Prostate gland (tissue), 2 donors: ENCODE data around the gene DUSP2.

Experiments
- POLR2A ChIP-seq: fragments of 450-650 bp; IDR thresholded peaks from one replicate; pipeline ENCODE4 v1.6.1; 2016; ENCODE audit warnings: antibody characterized with exemption, mild to moderate bottlenecking
- POLR2AphosphoS5 ChIP-seq: sonication (generic); formaldehyde crosslinking; IDR thresholded peaks from one replicate; pipeline ENCODE4 v1.6.1; 2017; ENCODE audit warnings: antibody characterized with exemption
- TF ChIP-seq, protein P1 (sequence below), 4 experiments: fragments of 200-600 bp in 2 of 4; fragments of 450-650 bp in 2 of 4; sonication (generic) in 2 of 4; IDR thresholded peaks; 1 replicate in 3 of 4; 2 replicates in 1 of 4; pipeline ENCODE4 v1.5.1; 2016 to 2019; ENCODE audit warnings: antibody characterized with exemption in 4 of 4, mild to moderate bottlenecking in 2 of 4, moderate library complexity in 2 of 4

DNA sequence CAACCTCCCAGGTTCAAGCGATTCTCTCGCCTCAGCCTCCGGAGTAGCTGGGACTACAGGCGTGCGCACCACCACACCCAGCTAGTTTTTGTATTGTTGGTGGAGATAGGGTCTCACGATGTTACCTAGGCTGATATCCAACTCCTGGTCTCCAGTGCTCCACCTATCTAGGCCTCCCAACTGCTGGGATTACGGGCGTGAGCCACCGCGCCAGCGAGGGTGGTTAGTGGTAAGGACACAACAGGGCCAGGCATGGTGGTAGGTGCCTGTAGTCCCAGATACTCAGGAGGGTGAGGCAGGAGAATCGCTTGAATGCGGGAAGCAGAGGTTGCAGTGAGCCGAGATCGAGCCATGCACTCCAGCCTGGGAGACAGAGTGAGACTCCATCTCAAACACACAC, 26.6 kb upstream of the DUSP2 start:
- TF ChIP-seq, protein P1, sequence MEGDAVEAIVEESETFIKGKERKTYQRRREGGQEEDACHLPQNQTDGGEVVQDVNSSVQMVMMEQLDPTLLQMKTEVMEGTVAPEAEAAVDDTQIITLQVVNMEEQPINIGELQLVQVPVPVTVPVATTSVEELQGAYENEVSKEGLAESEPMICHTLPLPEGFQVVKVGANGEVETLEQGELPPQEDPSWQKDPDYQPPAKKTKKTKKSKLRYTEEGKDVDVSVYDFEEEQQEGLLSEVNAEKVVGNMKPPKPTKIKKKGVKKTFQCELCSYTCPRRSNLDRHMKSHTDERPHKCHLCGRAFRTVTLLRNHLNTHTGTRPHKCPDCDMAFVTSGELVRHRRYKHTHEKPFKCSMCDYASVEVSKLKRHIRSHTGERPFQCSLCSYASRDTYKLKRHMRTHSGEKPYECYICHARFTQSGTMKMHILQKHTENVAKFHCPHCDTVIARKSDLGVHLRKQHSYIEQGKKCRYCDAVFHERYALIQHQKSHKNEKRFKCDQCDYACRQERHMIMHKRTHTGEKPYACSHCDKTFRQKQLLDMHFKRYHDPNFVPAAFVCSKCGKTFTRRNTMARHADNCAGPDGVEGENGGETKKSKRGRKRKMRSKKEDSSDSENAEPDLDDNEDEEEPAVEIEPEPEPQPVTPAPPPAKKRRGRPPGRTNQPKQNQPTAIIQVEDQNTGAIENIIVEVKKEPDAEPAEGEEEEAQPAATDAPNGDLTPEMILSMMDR (IDR thresholded peaks at IDR 0.05), result no peak
- TF ChIP-seq POLR2AphosphoS5, result no peak
- TF ChIP-seq POLR2A, result no peak
